A172 (cell line): ENCODE results near the gene SMIM10L2A. TPM values are rescaled to one million over a fixed set of nuclear protein-coding genes. Genes with fewer than 3 reads are reported as not detected.
"Not testable (repeated sequence)": the region's sequence is repeated elsewhere in the genome, so short reads cannot be mapped to it uniquely, and the experiment has no call there.

Experiments used
- DNase-seq: peaks from one replicate; pipeline ENCODE4 v3.0.0-alpha.2; 2015; ENCODE audit warnings: low spot score
- total RNA-seq: library from RNA; depleted of rRNA; stranded (reverse); fragments of >200 nt; shearing (Covaris generic); gene quantifications from 2 replicates; pipeline ENCODE4 v1.2.3, GENCODE V29; 2014; rRNA removed

Gene SMIM10L2A
- total RNA-seq, result 0.29 TPM in 1 of 2 replicates, not detected in the other

DNA sequence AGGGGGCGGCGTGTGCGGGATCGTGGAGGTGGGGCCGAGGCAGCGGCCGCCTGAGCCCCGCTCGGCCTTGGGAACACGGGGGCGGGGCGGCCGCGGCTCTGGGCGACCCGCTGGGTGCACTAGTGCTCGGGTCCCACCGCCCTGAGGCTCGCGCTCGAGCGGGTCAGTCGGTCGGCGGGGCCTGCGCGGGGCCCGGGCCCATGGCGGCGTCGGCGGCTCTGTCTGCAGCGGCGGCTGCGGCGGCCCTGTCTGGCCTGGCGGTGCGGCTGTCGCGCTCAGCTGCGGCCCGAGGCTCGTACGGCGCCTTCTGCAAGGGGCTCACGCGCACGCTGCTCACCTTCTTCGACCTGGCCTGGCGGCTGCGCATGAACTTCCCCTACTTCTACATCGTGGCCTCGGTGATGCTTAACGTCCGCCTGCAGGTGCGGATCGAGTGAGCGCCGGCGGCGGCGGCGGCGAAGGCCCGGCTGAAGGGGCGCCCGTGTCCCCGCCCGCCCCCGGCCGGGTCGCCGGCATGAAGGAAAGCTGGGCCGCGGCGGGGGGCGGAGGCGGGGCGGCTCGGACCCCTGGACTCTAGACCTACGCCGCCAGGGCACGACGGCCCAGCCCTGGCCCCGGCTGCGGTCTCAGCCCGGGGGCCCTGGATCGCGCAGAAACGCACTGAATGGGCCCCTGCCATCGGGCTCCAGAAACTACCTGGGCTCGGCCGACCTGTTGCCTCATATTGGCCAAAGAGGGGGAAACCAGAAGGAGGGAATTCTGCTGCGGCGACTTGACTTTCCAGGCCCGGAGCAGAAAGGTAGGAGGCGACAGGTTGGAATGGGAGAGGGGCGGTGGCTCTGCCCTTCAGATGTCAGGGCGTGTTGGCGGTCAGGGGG, at the start of gene SMIM10L2A:
TSS of gene SMIM10L2A (plus strand) at position 13 of the 878 bp plus-strand sequence. CDS start at position 201, 188 bp downstream.
- DNase-seq, result no peak

- DNase-seq, result no peak
Measured at GRCh38 chrX:135373357-135373756, 48.4 kb upstream of the SMIM10L2A start.

GRCh38 chrX:135382260-135382659, 39.5 kb upstream of the SMIM10L2A start:
- DNase-seq, result no peak

DNA sequence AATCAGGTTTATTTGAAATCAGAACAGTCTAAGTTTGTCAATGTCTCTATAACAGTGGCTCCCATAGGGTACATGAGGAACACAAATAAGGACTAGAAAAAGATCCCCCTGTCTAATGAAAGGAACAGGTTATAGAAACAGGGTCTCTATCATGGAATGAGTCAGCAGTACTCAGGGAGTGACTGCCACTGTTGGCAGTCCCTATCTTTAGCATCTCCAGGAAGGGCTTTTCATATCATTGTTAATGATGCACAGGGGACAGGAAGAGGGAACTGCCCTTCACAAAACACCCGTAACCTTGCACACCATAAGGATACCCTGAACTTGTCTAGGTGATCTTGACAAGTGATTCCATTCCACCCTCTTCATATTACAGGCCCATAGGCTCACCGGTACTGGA, 38.5 kb upstream of the SMIM10L2A start:
- DNase-seq, result no peak

GRCh38 chrX:135384161-135384836, 37.4 kb upstream of the SMIM10L2A start:
- no peak for DNase-seq

DNA sequence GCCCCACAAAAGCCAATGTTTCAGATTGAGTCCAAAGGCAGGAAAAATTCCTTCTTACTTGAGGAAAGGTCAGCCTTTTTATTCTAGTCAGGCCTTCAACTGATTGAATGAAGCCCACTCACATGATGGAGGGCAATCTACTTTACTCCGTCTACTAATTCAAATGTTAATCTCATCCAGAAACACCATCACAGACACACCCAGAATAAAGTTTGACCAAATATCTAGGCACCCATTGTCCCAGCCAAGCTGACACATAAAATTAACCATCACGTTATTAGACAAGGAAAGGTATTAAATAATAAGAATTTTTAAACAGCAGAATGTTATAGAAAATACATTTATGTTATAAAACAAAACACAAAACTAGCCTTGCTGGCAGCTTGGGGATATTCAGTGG, 32.9 kb upstream of the SMIM10L2A start:
- DNase-seq, result no peak

GRCh38 chrX:135389243-135389642, 32.5 kb upstream of the SMIM10L2A start:
- no peak for DNase-seq

DNA sequence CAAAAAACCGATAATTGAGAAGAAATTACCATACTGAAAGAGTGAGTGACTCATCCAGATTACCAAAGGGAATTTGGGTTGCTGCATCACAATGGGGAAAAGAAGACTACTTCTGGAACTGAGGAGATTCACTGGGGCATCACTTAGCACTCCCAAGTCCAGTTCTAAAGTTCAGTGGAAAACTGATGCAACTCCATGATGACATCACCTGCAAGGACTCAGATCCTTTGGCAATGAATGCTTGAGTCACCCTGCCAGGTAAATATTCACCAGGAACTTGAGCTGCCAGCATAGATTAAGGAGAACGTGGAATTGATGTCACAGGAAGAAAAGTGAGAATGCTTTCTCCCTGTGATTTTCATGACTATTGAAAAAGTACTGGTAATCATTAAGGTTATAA, 32.0 kb upstream of the SMIM10L2A start:
- DNase-seq, result no peak

- DNase-seq, result no peak
Measured at GRCh38 chrX:135391734-135392133, 30.0 kb upstream of the SMIM10L2A start.

DNA sequence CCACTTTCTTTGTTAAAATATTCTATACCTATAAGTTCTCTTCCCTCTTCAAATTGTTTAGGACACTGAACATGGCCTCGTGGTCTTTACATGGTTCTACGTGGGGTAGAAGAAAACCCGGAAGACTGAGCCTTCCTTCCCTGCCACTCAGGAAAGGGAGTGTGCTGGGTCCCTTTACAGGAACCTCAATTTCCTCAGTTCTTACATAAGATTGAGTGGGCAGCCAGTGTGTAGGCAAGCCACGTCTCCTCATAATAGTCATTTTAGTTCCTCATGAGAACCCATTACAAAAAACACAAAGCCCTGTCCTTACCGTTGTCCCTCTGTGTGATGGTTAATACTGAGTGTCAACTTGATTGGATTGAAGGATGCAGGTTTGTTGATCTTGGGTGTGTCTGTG, 28.7 kb upstream of the SMIM10L2A start:
- no peak for DNase-seq

- DNase-seq, result no peak
Measured at GRCh38 chrX:135395064-135395463, 26.7 kb upstream of the SMIM10L2A start.

- DNase-seq, result no peak
Measured at GRCh38 chrX:135396109-135396508, 25.6 kb upstream of the SMIM10L2A start.

DNA sequence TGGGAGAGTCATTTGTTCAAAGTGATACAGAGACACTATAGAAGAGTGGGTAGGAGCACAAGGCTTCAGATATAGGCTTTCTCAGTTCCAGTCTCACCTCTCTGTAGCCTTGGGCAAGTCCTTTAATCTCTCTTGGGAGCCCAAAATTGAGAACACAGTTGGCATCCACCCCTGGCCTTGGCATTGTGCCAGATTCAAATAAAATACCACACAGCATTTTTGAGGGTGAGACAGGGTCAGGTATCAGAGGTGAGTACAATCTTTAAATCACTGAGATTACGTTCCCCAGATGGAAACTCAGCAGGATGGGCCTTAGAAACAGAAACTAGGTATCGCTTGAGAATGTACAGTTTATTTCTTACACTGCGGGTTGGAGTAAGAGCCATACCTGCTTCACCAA, 25.2 kb upstream of the SMIM10L2A start:
- no peak for DNase-seq

DNA sequence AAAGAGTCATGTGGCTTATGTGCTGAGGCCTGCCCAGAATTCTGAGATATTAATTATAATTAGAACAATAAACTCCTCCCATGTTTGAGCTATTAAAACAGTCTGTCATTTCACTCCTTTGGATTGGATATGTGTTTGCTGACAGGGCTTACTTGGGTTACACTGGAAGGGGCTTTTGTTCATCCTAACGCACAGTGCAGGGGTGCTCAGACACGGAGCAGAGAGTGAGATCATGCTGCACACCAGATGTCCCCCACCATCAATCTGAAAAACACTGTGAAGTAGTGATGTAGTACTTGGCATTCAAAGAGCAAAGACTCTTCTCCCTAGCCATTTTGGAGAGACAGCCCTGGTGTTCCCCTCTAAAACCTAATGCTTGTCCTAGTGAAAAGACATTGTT, 24.1 kb upstream of the SMIM10L2A start:
- DNase-seq, result no peak

GRCh38 chrX:135403374-135403773, 18.4 kb upstream of the SMIM10L2A start:
- DNase-seq, result no peak

- not testable (repeated sequence) for DNase-seq
Measured at GRCh38 chrX:135406428-135406827, 15.3 kb upstream of the SMIM10L2A start.

GRCh38 chrX:135408794-135409193, 12.9 kb upstream of the SMIM10L2A start:
- DNase-seq, result no peak

DNA sequence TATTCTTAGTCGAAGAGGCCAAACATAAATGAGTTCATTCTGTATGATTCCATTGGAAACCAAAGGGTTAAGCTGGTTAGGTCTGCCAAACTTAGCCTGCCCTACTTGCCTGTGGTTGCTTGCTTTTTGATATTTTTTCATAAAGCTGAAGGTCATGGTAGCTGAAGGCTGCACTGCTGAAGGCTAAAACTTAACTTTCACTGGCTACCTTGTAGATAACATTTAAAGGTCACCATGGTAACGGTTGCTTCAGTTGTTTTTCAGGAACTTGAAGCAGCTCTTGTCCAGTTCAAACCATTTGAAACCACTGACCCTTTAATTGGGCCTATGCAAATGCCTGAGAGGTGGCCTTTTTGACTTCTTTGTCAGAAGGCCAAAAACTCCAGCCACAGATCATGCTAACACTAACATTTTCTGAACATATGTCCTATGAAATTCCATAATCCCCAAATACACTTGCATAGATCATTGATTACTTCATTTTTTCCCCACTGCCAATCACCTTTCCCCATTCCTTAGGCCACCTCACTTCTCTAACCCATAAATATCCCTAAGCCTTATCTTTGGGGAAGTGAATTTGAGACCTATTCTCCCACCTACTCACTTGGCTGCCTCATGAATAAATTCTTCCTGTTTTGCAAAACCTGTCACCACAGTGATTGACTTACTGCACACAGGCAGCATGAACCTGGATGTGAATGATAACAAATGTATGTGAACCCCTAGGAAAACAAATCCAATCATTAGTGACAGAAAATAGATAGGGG, 10.7 kb upstream of the SMIM10L2A start:
- no peak for DNase-seq

DNA sequence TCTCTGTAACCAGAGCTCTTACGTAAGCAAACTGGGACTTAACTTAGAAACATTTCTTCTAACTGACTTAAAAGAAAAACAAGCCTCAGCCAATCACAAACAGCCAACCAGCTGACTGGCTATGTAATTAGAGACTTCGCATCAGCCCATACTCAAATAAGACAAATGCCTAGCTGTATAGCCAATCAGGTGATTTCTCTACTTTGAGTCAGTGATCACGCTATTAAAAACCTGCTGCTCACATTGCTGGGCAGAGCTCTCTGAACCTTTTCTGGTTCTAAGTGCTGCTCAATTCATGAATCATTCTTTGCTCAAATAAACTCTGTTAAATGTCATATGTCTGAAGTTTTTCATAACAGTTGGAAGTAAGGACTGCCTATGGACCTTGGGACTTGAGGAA, 9.9 kb upstream of the SMIM10L2A start:
- no peak for DNase-seq

DNA sequence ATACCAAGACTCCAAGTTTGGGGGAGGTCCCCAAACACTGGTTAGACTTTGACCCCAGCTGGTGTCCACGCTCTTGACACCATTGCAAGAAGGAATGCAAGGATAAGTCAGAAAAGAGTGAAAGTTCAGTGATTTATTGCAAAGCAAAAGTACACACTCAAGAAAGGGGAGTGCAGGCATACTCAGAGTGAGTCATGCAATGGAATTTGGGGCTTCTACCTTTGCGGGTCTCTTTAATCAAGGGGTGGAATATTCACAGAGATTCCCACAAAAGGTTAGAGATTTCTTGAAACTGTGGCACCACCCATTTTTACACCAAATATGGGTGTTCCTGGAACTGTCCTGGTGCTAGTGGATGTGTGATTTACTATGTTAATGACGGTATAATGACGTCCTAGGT, 5.2 kb upstream of the SMIM10L2A start:
- DNase-seq, result peak; percentile 1

DNA sequence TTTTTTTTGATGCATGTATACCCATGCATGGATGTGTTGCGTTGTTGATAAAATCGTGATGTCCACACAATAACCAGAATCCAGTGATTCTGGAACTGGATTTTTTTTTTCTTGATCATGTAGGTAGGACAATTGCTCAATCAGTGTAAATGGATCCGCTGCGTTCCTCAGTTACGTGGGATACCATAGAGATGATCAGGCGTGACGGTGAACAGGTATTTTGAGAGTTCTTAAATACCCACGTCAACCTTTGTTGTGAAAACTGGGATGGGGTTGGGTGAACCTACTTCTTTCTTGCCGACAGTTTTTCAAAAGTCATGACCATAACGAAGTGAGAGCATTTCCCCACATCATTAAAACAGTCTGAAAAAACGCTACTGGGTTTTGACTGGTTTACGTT, 913 bp upstream of the SMIM10L2A start:
- no peak for DNase-seq

- DNase-seq, result peak; percentile 1
Measured at GRCh38 chrX:135421537-135421931, 210 bp upstream of the SMIM10L2A start.
